Vagina (tissue), 2 donors: ENCODE data around the gene FRMD3. TPM values are rescaled to one million over a fixed set of nuclear protein-coding genes. Genes with fewer than 3 reads are reported as not detected.

ENCODE experiments used
- DNase-seq, 2 donors: peaks; one replicate each; pipeline ENCODE4 v3.0.0-alpha.2; 2017; ENCODE audit errors: extremely low spot score in 2 of 2
- H3K27ac ChIP-seq: fragments of 200-600 bp; sonication (generic); one replicate; pipeline ENCODE4 v1.5.1; 2019
- H3K27me3 ChIP-seq: fragments of 200-600 bp; sonication (generic); one replicate; pipeline ENCODE4 v1.5.1; 2019
- H3K36me3 ChIP-seq, 2 donors: fragments of 200-600 bp; sonication (generic); one replicate each; pipeline ENCODE4 v1.5.1; 2017 to 2019
- H3K4me1 ChIP-seq: fragments of 200-600 bp; sonication (generic); one replicate; pipeline ENCODE4 v1.5.1; 2019
- H3K4me3 ChIP-seq, 2 donors: fragments of 200-600 bp; sonication (generic); 1 replicate in 1 of 2; 2 replicates in 1 of 2; pipeline ENCODE4 v1.5.1; 2016 to 2019
- H3K9me3 ChIP-seq: fragments of 200-600 bp; sonication (generic); one replicate; pipeline ENCODE4 v1.5.1; 2019
- POLR2A ChIP-seq, 2 donors: fragments of 450-650 bp; IDR thresholded peaks; one replicate each; pipeline ENCODE4 v1.6.1; 2017; ENCODE audit warnings: antibody characterized with exemption in 2 of 2, mild to moderate bottlenecking in 2 of 2, moderate library complexity in 2 of 2
- POLR2AphosphoS5 ChIP-seq, 2 donors: sonication (generic); formaldehyde crosslinking; IDR thresholded peaks; one replicate each; pipeline ENCODE4 v1.9.0; 2017; ENCODE audit warnings: antibody characterized with exemption in 2 of 2, mild to moderate bottlenecking in 2 of 2, low read depth in 1 of 2; ENCODE audit not compliant: insufficient read depth in 1 of 2
- intact Hi-C: fragments of 100-400 bp; cut with DNase I; formaldehyde crosslinking; loops from one replicate; pipeline ENCODE4 v1.15.1; 2023
- total RNA-seq: library from RNA; depleted of rRNA; stranded (reverse); fragments of >200 nt; gene quantifications from one replicate; pipeline ENCODE4 v1.2.3, GENCODE V29; 2016
- TF ChIP-seq, protein P1 (sequence below), 3 experiments: fragments of 450-650 bp in 2 of 3; fragments of 200-600 bp in 1 of 3; sonication (generic) in 1 of 3; IDR thresholded peaks; one replicate each; pipeline ENCODE4 v1.5.1; 2017 to 2019; ENCODE audit warnings: antibody characterized with exemption in 3 of 3, mild to moderate bottlenecking in 2 of 3, moderate library complexity in 2 of 3

The FRMD3 gene
- total RNA-seq, 1 donor from 2014 or later = 13.8 TPM

- Histone ChIP-seq H3K27ac (no peak overlapping the region), H3K9me3 (no peaks in the 10 kb centered on the region), H3K4me3 (no peak overlapping the region), H3K4me1 (peaks cover 6% of the 10 kb centered on the region), H3K36me3 (no peaks in the 10 kb centered on the region), H3K27me3 (no peaks in the 10 kb centered on the region)
- TF ChIP-seq, protein P1, sequence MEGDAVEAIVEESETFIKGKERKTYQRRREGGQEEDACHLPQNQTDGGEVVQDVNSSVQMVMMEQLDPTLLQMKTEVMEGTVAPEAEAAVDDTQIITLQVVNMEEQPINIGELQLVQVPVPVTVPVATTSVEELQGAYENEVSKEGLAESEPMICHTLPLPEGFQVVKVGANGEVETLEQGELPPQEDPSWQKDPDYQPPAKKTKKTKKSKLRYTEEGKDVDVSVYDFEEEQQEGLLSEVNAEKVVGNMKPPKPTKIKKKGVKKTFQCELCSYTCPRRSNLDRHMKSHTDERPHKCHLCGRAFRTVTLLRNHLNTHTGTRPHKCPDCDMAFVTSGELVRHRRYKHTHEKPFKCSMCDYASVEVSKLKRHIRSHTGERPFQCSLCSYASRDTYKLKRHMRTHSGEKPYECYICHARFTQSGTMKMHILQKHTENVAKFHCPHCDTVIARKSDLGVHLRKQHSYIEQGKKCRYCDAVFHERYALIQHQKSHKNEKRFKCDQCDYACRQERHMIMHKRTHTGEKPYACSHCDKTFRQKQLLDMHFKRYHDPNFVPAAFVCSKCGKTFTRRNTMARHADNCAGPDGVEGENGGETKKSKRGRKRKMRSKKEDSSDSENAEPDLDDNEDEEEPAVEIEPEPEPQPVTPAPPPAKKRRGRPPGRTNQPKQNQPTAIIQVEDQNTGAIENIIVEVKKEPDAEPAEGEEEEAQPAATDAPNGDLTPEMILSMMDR (IDR thresholded peaks at IDR 0.05) = no peak
- TF ChIP-seq POLR2AphosphoS5 (IDR thresholded peaks at IDR 0.05; ENCODE audit: insufficient read depth in 1 of 2, low read depth in 1 of 2) (no peak), POLR2A (IDR thresholded peaks at IDR 0.05) (no peak)
- intact Hi-C loops = no loop called here
- DNase-seq = no peak
Observed at GRCh38 chr9:83296123-83296522, 242.1 kb downstream of the FRMD3 start.

GRCh38 chr9:83294816-83295215, 243.4 kb downstream of the FRMD3 start:
- H3K36me3 ChIP-seq = no peaks in the 10 kb centered on the region
- H3K4me1 ChIP-seq = peaks cover 6% of the 10 kb centered on the region
- no peak overlapping the region for H3K27ac ChIP-seq
- no peak for DNase-seq
- TF ChIP-seq, protein P1 (IDR thresholded peaks at IDR 0.05) = no peak
- no peak for TF ChIP-seq POLR2A (IDR thresholded peaks at IDR 0.05)
- H3K4me3 ChIP-seq = no peak overlapping the region
- H3K27me3 ChIP-seq = no peaks in the 10 kb centered on the region
- intact Hi-C loops = no loop called here
- no peaks in the 10 kb centered on the region for H3K9me3 ChIP-seq

DNA sequence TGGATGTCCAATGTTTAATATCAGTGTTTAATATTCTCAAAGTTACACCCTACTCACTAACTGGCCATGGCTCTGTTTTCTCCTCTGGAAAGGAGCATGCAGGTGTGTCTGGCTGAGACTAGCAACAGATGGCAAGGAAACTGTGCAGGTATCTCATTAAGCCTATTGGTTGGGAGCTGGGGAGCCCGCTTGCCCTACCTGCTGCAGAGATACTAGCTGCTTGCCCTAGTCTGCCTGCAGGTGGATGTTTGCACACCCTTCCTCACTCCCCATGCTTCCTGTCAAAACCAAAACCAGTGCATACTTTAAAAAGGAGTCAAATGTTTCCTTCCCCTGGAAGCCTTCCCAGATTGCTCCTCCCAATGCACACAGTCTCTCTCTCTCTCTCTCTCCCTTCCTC, 247.0 kb downstream of the FRMD3 start:
- H3K27ac ChIP-seq = no peak overlapping the region
- TF ChIP-seq POLR2A (IDR thresholded peaks at IDR 0.05) (no peak), POLR2AphosphoS5 (IDR thresholded peaks at IDR 0.05; ENCODE audit: insufficient read depth in 1 of 2, low read depth in 1 of 2) (no peak)
- TF ChIP-seq, protein P1 (IDR thresholded peaks at IDR 0.05) = no peak
- no peaks in the 10 kb centered on the region for H3K36me3 ChIP-seq
- H3K4me1 ChIP-seq = no peaks in the 10 kb centered on the region
- H3K9me3 ChIP-seq = no peaks in the 10 kb centered on the region
- no peak overlapping the region for H3K4me3 ChIP-seq
- intact Hi-C loops = no loop called here
- no peaks in the 10 kb centered on the region for H3K27me3 ChIP-seq
- no peak for DNase-seq

DNA sequence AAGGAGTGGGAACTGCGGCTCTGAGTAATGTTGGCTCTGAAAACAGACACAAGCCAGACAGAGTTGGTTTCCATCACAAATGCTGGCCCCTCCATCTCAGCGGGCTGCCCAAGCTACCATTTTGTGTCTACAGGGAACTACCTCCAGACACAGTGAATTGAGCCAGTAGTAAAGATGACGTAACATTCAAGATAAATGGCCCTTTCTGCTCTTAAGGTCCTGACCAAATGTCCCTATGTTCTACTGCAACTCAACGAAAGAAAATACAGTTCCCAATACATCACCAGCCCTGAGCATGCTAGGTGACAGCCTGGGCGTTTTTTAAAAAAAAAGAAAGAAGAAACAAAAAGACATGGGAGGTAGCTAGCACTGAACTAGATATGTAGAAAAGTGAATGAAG, 247.5 kb downstream of the FRMD3 start:
- intact Hi-C loops = no loop called here
- H3K4me3 ChIP-seq = no peak overlapping the region
- H3K4me1 ChIP-seq = no peaks in the 10 kb centered on the region
- no peak for DNase-seq
- TF ChIP-seq POLR2AphosphoS5 (IDR thresholded peaks at IDR 0.05; ENCODE audit: insufficient read depth in 1 of 2, low read depth in 1 of 2) (no peak), POLR2A (IDR thresholded peaks at IDR 0.05) (no peak)
- TF ChIP-seq, protein P1 (IDR thresholded peaks at IDR 0.05) = no peak
- H3K9me3 ChIP-seq = no peaks in the 10 kb centered on the region
- H3K27me3 ChIP-seq = no peaks in the 10 kb centered on the region
- H3K27ac ChIP-seq = no peak overlapping the region
- no peaks in the 10 kb centered on the region for H3K36me3 ChIP-seq

DNA sequence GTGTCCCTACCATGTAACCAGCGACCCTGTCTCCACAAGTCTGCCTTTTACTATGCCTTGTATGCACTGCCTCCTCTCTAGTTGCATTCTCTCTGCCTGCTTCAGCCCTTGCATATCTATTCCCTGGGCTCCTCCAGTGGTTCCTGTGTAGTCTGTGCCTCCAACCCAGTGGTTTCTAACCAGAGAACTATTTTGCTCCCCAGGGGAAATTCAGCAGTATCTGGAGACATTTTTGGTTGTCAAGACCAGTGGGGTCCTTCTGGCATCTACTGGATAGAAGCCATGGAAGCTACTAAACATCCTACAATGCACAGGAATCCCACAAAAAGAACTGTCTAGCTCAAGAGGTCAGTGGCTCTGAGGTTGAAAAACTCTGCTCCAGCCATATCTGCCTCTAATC, 251.2 kb downstream of the FRMD3 start:
- no peak for TF ChIP-seq POLR2A (IDR thresholded peaks at IDR 0.05)
- TF ChIP-seq POLR2AphosphoS5 (IDR thresholded peaks at IDR 0.05; ENCODE audit: insufficient read depth in 1 of 2, low read depth in 1 of 2) = no peak
- TF ChIP-seq, protein P1 (IDR thresholded peaks at IDR 0.05) = no peak
- no peak overlapping the region for H3K27ac ChIP-seq
- intact Hi-C loops = no loop called here
- no peaks in the 10 kb centered on the region for H3K9me3 ChIP-seq
- no peaks in the 10 kb centered on the region for H3K36me3 ChIP-seq
- no peaks in the 10 kb centered on the region for H3K4me1 ChIP-seq
- DNase-seq = no peak
- H3K27me3 ChIP-seq = no peaks in the 10 kb centered on the region
- no peak overlapping the region for H3K4me3 ChIP-seq
